ENCODE measurements around the gene SCARB1. TPM values are rescaled to one million over a fixed set of nuclear protein-coding genes. Genes with fewer than 3 reads are reported as not detected.

SCARB1 gene
- total RNA-seq, 1 donor from 2014 or later: 21.5 TPM

GRCh38 chr12:124817076-124818000 is 46.3 kb downstream of the SCARB1 start:
- no peak for DNase-seq (ENCODE audit: low spot score, unreplicated experiment)
- Mint-ChIP-seq H3K4me3 (ENCODE audit: low read depth) (no peak overlapping the region), H3K36me3 (ENCODE audit: insufficient read depth) (peaks cover 6% of the 10 kb centered on the region), H3K27me3 (peaks cover 25% of the 10 kb centered on the region), H3K9me3 (ENCODE audit: low read depth) (no peaks in the 10 kb centered on the region), H3K27ac (no peak overlapping the region), H3K4me1 (ENCODE audit: low read depth) (peaks cover 15% of the 10 kb centered on the region)
- TF ChIP-seq CTCF (IDR thresholded peaks at IDR 0.05; ENCODE audit: unreplicated experiment): no peak

- H3K9me3 Mint-ChIP-seq (ENCODE audit: low read depth): no peaks in the 10 kb centered on the region
- no peak for DNase-seq (ENCODE audit: low spot score, unreplicated experiment)
- H3K36me3 Mint-ChIP-seq (ENCODE audit: insufficient read depth): peaks cover 6% of the 10 kb centered on the region
- H3K27me3 Mint-ChIP-seq: peaks cover 23% of the 10 kb centered on the region
- H3K4me3 Mint-ChIP-seq (ENCODE audit: low read depth): no peak overlapping the region
- H3K4me1 Mint-ChIP-seq (ENCODE audit: low read depth): peaks cover 7% of the 10 kb centered on the region
- H3K27ac Mint-ChIP-seq: peak overlapping the region; percentile 73
- TF ChIP-seq CTCF (IDR thresholded peaks at IDR 0.05; ENCODE audit: unreplicated experiment): no peak
These were observed 47.3 kb downstream of the SCARB1 start for GRCh38 chr12:124816295-124816854.

GRCh38 chr12:124814741-124815613 is 48.7 kb downstream of the SCARB1 start:
- DNase-seq (ENCODE audit: low spot score, unreplicated experiment): no peak
- Mint-ChIP-seq H3K27me3 (peaks cover 19% of the 10 kb centered on the region), H3K36me3 (ENCODE audit: insufficient read depth) (peaks cover 6% of the 10 kb centered on the region), H3K4me3 (ENCODE audit: low read depth) (no peak overlapping the region), H3K4me1 (ENCODE audit: low read depth) (peaks cover 6% of the 10 kb centered on the region), H3K27ac (no peak overlapping the region), H3K9me3 (ENCODE audit: low read depth) (no peaks in the 10 kb centered on the region)
- TF ChIP-seq CTCF (IDR thresholded peaks at IDR 0.05; ENCODE audit: unreplicated experiment): no peak

GRCh38 chr12:124813782-124814181 is 49.9 kb downstream of the SCARB1 start:
- no peak overlapping the region for H3K27ac Mint-ChIP-seq
- H3K4me1 Mint-ChIP-seq (ENCODE audit: low read depth): peaks cover 6% of the 10 kb centered on the region
- H3K4me3 Mint-ChIP-seq (ENCODE audit: low read depth): no peak overlapping the region
- no peak for DNase-seq (ENCODE audit: low spot score, unreplicated experiment)
- H3K36me3 Mint-ChIP-seq (ENCODE audit: insufficient read depth): peaks cover 6% of the 10 kb centered on the region
- H3K9me3 Mint-ChIP-seq (ENCODE audit: low read depth): no peaks in the 10 kb centered on the region
- peaks cover 15% of the 10 kb centered on the region for H3K27me3 Mint-ChIP-seq
- TF ChIP-seq CTCF (IDR thresholded peaks at IDR 0.05; ENCODE audit: unreplicated experiment): no peak

GRCh38 chr12:124812979-124813378 is 50.7 kb downstream of the SCARB1 start:
- H3K9me3 Mint-ChIP-seq (ENCODE audit: low read depth): no peaks in the 10 kb centered on the region
- H3K27ac Mint-ChIP-seq: no peak overlapping the region
- H3K4me3 Mint-ChIP-seq (ENCODE audit: low read depth): no peak overlapping the region
- TF ChIP-seq CTCF (IDR thresholded peaks at IDR 0.05; ENCODE audit: unreplicated experiment): no peak
- peaks cover 6% of the 10 kb centered on the region for H3K36me3 Mint-ChIP-seq (ENCODE audit: insufficient read depth)
- peaks cover 6% of the 10 kb centered on the region for H3K4me1 Mint-ChIP-seq (ENCODE audit: low read depth)
- DNase-seq (ENCODE audit: low spot score, unreplicated experiment): no peak
- H3K27me3 Mint-ChIP-seq: peaks cover 14% of the 10 kb centered on the region

All from progenitor cell of endocrine pancreas (in vitro differentiated cells).